HL-60/S4 treated with retinoic acid at 250 ng/mL for 4 days and 3 days (cell line): ENCODE results near the gene FANCC.

ENCODE experiments used
- in situ Hi-C: fragments of 300-500 bp; cut with MboI; formaldehyde crosslinking; loops from 2 replicates; pipeline ENCODE4 v1.7.0; 2022; ENCODE audit warnings: low sequenced_read_pairs

Gene FANCC

GRCh38 chr9:95077766-95078370 lies 239.6 kb downstream of the FANCC start:
- in situ Hi-C loops = no loop called here

- in situ Hi-C loops = no loop called here
These were observed 240.3 kb downstream of the FANCC start for GRCh38 chr9:95077053-95077765.

GRCh38 chr9:95076696-95077052 lies 240.8 kb downstream of the FANCC start:
- in situ Hi-C loops = no loop called here

GRCh38 chr9:95075700-95076099 lies 241.8 kb downstream of the FANCC start:
- in situ Hi-C loops = no loop called here

- in situ Hi-C loops = no loop called here
These were observed 242.9 kb downstream of the FANCC start for GRCh38 chr9:95074632-95075031.

GRCh38 chr9:95073918-95074317 lies 243.6 kb downstream of the FANCC start:
- in situ Hi-C loops = no loop called here

- in situ Hi-C loops = no loop called here
These were observed 244.4 kb downstream of the FANCC start for GRCh38 chr9:95073042-95073607.

- in situ Hi-C loops = no loop called here
These were observed 245.6 kb downstream of the FANCC start for GRCh38 chr9:95071925-95072324.

- in situ Hi-C loops = no loop called here
These were observed 246.1 kb downstream of the FANCC start for GRCh38 chr9:95071450-95071849.

GRCh38 chr9:95070549-95071021 lies 246.9 kb downstream of the FANCC start:
- in situ Hi-C loops = no loop called here

GRCh38 chr9:95067897-95068296 lies 249.6 kb downstream of the FANCC start:
- in situ Hi-C loops = no loop called here

- in situ Hi-C loops = no loop called here
These were observed 250.5 kb downstream of the FANCC start for GRCh38 chr9:95067057-95067456.

GRCh38 chr9:95065224-95065623 lies 252.3 kb downstream of the FANCC start:
- in situ Hi-C loops = no loop called here

- in situ Hi-C loops = no loop called here
These were observed 254.2 kb downstream of the FANCC start for GRCh38 chr9:95063300-95063699.

- in situ Hi-C loops = no loop called here
These were observed 254.9 kb downstream of the FANCC start for GRCh38 chr9:95062596-95063065.

- in situ Hi-C loops = no loop called here
These were observed 255.5 kb downstream of the FANCC start for GRCh38 chr9:95061916-95062595.

- in situ Hi-C loops = no loop called here
These were observed 256.6 kb downstream of the FANCC start for GRCh38 chr9:95060916-95061315.

- in situ Hi-C loops = no loop called here
These were observed 257.3 kb downstream of the FANCC start for GRCh38 chr9:95060234-95060633.

GRCh38 chr9:95058795-95059386 lies 258.6 kb downstream of the FANCC start:
- in situ Hi-C loops = no loop called here

- in situ Hi-C loops = no loop called here
These were observed 259.3 kb downstream of the FANCC start for GRCh38 chr9:95058121-95058785.

GRCh38 chr9:95057101-95057500 lies 260.4 kb downstream of the FANCC start:
- in situ Hi-C loops = no loop called here
